COLO668 (cell line): ENCODE data around the gene APH1A.
"Not testable (repeated sequence)": the region's sequence is repeated elsewhere in the genome, so short reads cannot be mapped to it uniquely, and the experiment has no call there.

ENCODE experiments used
- DNase-seq: peaks from one replicate; lab custom pipeline; 2025; ENCODE audit not compliant: unreplicated experiment; lab: John Stamatoyannopoulos, UW

The APH1A gene

GRCh38 chr1:150234566-150235293 is 34.1 kb downstream of the APH1A start:
- peak; percentile 80 for DNase-seq

GRCh38 chr1:150234309-150234565 is 34.6 kb downstream of the APH1A start:
- no peak for DNase-seq

- DNase-seq, result no peak
These were observed 35.2 kb downstream of the APH1A start for GRCh38 chr1:150233359-150234308.

GRCh38 chr1:150232921-150233320 is 35.9 kb downstream of the APH1A start:
- DNase-seq, result not testable (repeated sequence)

GRCh38 chr1:150228246-150228645 is 40.6 kb downstream of the APH1A start:
- not testable (repeated sequence) for DNase-seq

GRCh38 chr1:150227228-150227627 is 41.6 kb downstream of the APH1A start:
- DNase-seq, result no peak

GRCh38 chr1:150226486-150226885 is 42.3 kb downstream of the APH1A start:
- no peak for DNase-seq

- DNase-seq, result no peak
These were observed 43.3 kb downstream of the APH1A start for GRCh38 chr1:150225546-150225945.

- DNase-seq, result no peak
These were observed 43.8 kb downstream of the APH1A start for GRCh38 chr1:150224983-150225382.

GRCh38 chr1:150221552-150221951 is 47.3 kb downstream of the APH1A start:
- DNase-seq, result no peak

GRCh38 chr1:150215855-150216254 is 53.0 kb downstream of the APH1A start:
- not testable (repeated sequence) for DNase-seq
